ENCODE data around the gene FKBP11. TPM values are rescaled to one million over a fixed set of nuclear protein-coding genes. Genes with fewer than 3 reads are reported as not detected.
A peak's percentile ranks its signal among the peaks of the same experiment; 100 is the strongest.

The FKBP11 gene
- total and polyA plus RNA-seq, 8 donors: 7.6 to 63.6 (median 30.6) TPM

DNA sequence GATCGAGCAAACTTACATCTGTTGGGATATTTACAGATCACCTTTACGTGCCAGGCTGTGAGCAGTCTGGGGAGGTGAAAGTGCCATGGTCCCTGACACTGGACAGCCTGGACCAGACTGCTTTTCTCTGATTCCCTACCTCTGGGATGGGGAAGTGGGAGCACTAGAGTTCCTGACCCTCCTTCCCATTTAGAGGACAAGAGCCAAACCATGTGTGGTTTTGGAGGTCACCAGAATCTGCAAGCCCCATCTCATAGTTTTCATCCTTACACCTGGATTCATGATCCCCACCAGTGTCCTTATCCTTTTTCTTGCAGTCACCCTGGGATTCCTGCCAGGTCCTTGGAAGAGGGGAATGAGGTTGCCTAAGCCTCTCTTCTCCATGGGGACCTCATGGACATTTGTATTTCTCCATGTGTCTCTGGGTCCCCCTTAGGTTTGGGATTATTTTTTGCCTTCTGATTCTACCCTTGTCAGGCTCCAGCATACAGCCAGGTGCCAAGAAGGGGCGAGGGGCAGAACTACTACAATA, 47.7 kb upstream of the FKBP11 start:
- H3K36me3 ChIP-seq: no peaks in the 10 kb centered on the region
- intact Hi-C loops (cut with DNase I; ENCODE audit: low total_unique reads): no loop called here
- DNase-seq: no peak
- H3K4me3 ChIP-seq: no peak overlapping the region
- H3K27ac ChIP-seq: no peak overlapping the region
- WGBS, 5 donors: 10 to 30% (median 25%) methylated on average over 3 of the region's 3 CpGs
- H3K4me1 ChIP-seq: peaks cover 28 to 50% (median 40%) of the 10 kb centered on the region in 4 donors
- H3K27me3 ChIP-seq: peaks cover 26 to 100% (median 77%) of the 10 kb centered on the region in 3 donors
- TF ChIP-seq CTCF (IDR thresholded peaks at IDR 0.05) (no peak), POLR2A (IDR thresholded peaks at IDR 0.05) (no peak), EP300 (IDR thresholded peaks at IDR 0.05) (no peak), POLR2AphosphoS5 (IDR thresholded peaks at IDR 0.05) (no peak)
- H3K9me3 ChIP-seq: no peaks in the 10 kb centered on the region

GRCh38 chr12:48972213-48972951, 47.1 kb upstream of the FKBP11 start:
- no peak for TF ChIP-seq POLR2AphosphoS5 (IDR thresholded peaks at IDR 0.05)
- TF ChIP-seq EP300 (IDR thresholded peaks at IDR 0.05): no peak
- no peak for TF ChIP-seq CTCF (IDR thresholded peaks at IDR 0.05)
- no peak for TF ChIP-seq POLR2A (IDR thresholded peaks at IDR 0.05)
- no peak overlapping the region for H3K27ac ChIP-seq
- H3K4me1 ChIP-seq: peaks cover 25 to 44% (median 35%) of the 10 kb centered on the region in 4 donors
- no peak for DNase-seq
- no peaks in the 10 kb centered on the region for H3K9me3 ChIP-seq
- H3K36me3 ChIP-seq: no peaks in the 10 kb centered on the region
- peaks cover 26 to 96% (median 71%) of the 10 kb centered on the region in 3 donors for H3K27me3 ChIP-seq
- no peak overlapping the region for H3K4me3 ChIP-seq
- intact Hi-C loops (cut with DNase I; ENCODE audit: low total_unique reads): no loop called here
- WGBS, 5 donors: 9 to 16% (median 16%) methylated on average over 10 to 23 of the region's 23 CpGs

GRCh38 chr12:48970702-48971334, 45.5 kb upstream of the FKBP11 start:
- TF ChIP-seq EP300 (IDR thresholded peaks at IDR 0.05) (no peak), POLR2AphosphoS5 (IDR thresholded peaks at IDR 0.05) (no peak), POLR2A (IDR thresholded peaks at IDR 0.05) (no peak), CTCF (IDR thresholded peaks at IDR 0.05) (no peak)
- Histone ChIP-seq H3K27me3 (peaks cover 26 to 91% (median 63%) of the 10 kb centered on the region in 3 donors), H3K4me3 (peak overlapping the region in 3 of 4 donors; percentile 32 to 42 (median 37)), H3K36me3 (no peaks in the 10 kb centered on the region), H3K9me3 (no peaks in the 10 kb centered on the region), H3K27ac (no peak overlapping the region), H3K4me1 (peaks cover 25 to 44% (median 35%) of the 10 kb centered on the region in 4 donors)
- peak in 1 of 2 donors; percentile 29 for DNase-seq
- WGBS, 5 donors: 20 to 43% (median 26%) methylated on average over 4 to 10 of the region's 10 CpGs
- intact Hi-C loops (cut with DNase I; ENCODE audit: low total_unique reads): no loop called here

- Histone ChIP-seq H3K4me3 (peak overlapping the region; percentile 5 to 41 (median 24)), H3K27me3 (peaks cover 26 to 86% (median 58%) of the 10 kb centered on the region in 3 donors), H3K27ac (no peak overlapping the region), H3K9me3 (no peaks in the 10 kb centered on the region), H3K4me1 (peaks cover 25 to 44% (median 35%) of the 10 kb centered on the region in 4 donors), H3K36me3 (no peaks in the 10 kb centered on the region)
- intact Hi-C loops (cut with DNase I; ENCODE audit: low total_unique reads): no loop called here
- TF ChIP-seq CTCF (IDR thresholded peaks at IDR 0.05) (no peak), POLR2AphosphoS5 (IDR thresholded peaks at IDR 0.05) (no peak)
- 7 to 27% (median 9%) methylated on average over 17 to 77 of the region's 77 CpGs for WGBS, 5 donors
- peak in 1 of 2 donors; percentile 77 for DNase-seq
Observed at GRCh38 chr12:48969833-48970701, 44.8 kb upstream of the FKBP11 start.
